ENCODE results near the gene STARD7. TPM values are rescaled to one million over a fixed set of nuclear protein-coding genes. Genes with fewer than 3 reads are reported as not detected.

Gene STARD7
- total and polyA plus RNA-seq, 10 of the 15 experiments (the other 5 are each of a cell fraction or from before 2014, with no cell fraction given), result 85.4 to 237 (median 153) TPM

DNA sequence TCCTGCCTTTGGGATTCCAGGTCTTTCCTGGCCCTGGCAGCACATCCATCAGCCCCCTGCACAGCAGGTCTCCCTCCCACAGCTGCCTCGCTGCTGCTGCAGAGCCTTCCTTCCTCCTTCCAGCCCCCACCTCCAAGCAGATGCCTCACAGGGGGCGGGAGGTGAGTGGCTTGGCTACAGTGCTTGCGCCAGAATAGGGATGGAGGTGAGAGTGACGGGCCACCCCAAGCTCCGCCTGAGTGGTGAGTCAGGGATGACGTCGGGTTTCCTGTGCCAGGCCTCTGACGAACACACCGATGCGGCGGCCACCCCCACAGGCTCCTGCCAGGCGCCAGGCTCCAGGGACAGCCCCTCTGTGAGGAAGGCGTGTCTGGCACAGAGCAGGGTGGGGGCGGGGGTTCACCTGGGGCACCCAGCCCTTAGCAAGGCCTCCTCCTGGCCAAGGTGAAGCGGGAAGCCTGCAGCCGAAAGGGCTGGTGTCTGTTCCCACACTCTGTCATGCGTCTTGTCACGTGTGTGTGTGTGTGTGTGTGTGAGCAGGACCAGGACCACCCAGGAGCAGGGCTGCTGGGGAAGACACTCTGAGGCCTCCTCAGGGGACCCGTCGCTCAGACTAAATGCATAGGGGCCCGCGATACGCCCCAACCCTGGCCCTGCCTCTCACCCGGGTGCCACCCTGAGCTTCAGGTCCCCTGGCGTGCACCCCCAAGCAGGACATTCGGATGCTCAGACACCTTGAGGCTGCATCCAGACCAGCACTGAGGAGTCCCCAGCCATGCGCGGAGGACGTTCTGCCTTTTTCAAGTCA is 60.0 kb downstream of the STARD7 start (continued):
- TF ChIP-seq, protein P1, sequence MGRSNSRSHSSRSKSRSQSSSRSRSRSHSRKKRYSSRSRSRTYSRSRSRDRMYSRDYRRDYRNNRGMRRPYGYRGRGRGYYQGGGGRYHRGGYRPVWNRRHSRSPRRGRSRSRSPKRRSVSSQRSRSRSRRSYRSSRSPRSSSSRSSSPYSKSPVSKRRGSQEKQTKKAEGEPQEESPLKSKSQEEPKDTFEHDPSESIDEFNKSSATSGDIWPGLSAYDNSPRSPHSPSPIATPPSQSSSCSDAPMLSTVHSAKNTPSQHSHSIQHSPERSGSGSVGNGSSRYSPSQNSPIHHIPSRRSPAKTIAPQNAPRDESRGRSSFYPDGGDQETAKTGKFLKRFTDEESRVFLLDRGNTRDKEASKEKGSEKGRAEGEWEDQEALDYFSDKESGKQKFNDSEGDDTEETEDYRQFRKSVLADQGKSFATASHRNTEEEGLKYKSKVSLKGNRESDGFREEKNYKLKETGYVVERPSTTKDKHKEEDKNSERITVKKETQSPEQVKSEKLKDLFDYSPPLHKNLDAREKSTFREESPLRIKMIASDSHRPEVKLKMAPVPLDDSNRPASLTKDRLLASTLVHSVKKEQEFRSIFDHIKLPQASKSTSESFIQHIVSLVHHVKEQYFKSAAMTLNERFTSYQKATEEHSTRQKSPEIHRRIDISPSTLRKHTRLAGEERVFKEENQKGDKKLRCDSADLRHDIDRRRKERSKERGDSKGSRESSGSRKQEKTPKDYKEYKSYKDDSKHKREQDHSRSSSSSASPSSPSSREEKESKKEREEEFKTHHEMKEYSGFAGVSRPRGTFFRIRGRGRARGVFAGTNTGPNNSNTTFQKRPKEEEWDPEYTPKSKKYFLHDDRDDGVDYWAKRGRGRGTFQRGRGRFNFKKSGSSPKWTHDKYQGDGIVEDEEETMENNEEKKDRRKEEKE (IDR thresholded peaks at IDR 0.05), result no peak
- TF ChIP-seq, protein P2, sequence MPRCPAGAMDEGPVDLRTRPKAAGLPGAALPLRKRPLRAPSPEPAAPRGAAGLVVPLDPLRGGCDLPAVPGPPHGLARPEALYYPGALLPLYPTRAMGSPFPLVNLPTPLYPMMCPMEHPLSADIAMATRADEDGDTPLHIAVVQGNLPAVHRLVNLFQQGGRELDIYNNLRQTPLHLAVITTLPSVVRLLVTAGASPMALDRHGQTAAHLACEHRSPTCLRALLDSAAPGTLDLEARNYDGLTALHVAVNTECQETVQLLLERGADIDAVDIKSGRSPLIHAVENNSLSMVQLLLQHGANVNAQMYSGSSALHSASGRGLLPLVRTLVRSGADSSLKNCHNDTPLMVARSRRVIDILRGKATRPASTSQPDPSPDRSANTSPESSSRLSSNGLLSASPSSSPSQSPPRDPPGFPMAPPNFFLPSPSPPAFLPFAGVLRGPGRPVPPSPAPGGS (IDR thresholded peaks at IDR 0.05; ENCODE audit: borderline replicate concordance, insufficient read depth, low read depth, low read length, poor library complexity, severe bottlenecking), result peak; percentile 66
- TF ChIP-seq TARDBP (IDR thresholded peaks at IDR 0.05; ENCODE audit: borderline replicate concordance), result no peak
- TF ChIP-seq, protein P3, sequence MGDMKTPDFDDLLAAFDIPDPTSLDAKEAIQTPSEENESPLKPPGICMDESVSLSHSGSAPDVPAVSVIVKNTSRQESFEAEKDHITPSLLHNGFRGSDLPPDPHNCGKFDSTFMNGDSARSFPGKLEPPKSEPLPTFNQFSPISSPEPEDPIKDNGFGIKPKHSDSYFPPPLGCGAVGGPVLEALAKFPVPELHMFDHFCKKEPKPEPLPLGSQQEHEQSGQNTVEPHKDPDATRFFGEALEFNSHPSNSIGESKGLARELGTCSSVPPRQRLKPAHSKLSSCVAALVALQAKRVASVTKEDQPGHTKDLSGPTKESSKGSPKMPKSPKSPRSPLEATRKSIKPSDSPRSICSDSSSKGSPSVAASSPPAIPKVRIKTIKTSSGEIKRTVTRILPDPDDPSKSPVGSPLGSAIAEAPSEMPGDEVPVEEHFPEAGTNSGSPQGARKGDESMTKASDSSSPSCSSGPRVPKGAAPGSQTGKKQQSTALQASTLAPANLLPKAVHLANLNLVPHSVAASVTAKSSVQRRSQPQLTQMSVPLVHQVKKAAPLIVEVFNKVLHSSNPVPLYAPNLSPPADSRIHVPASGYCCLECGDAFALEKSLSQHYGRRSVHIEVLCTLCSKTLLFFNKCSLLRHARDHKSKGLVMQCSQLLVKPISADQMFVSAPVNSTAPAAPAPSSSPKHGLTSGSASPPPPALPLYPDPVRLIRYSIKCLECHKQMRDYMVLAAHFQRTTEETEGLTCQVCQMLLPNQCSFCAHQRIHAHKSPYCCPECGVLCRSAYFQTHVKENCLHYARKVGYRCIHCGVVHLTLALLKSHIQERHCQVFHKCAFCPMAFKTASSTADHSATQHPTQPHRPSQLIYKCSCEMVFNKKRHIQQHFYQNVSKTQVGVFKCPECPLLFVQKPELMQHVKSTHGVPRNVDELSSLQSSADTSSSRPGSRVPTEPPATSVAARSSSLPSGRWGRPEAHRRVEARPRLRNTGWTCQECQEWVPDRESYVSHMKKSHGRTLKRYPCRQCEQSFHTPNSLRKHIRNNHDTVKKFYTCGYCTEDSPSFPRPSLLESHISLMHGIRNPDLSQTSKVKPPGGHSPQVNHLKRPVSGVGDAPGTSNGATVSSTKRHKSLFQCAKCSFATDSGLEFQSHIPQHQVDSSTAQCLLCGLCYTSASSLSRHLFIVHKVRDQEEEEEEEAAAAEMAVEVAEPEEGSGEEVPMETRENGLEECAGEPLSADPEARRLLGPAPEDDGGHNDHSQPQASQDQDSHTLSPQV (IDR thresholded peaks at IDR 0.05), result peak; percentile 75; the same call in 1 of the 2 replicates
- no peak for TF ChIP-seq KAT2A (conservative IDR thresholded peaks at IDR 0.05; ENCODE audit: control insufficient read depth, low read depth, low read length)
- TF ChIP-seq, protein P4, sequence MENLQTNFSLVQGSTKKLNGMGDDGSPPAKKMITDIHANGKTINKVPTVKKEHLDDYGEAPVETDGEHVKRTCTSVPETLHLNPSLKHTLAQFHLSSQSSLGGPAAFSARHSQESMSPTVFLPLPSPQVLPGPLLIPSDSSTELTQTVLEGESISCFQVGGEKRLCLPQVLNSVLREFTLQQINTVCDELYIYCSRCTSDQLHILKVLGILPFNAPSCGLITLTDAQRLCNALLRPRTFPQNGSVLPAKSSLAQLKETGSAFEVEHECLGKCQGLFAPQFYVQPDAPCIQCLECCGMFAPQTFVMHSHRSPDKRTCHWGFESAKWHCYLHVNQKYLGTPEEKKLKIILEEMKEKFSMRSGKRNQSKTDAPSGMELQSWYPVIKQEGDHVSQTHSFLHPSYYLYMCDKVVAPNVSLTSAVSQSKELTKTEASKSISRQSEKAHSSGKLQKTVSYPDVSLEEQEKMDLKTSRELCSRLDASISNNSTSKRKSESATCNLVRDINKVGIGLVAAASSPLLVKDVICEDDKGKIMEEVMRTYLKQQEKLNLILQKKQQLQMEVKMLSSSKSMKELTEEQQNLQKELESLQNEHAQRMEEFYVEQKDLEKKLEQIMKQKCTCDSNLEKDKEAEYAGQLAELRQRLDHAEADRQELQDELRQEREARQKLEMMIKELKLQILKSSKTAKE (IDR thresholded peaks at IDR 0.05; ENCODE audit: low read depth, poor library complexity, severe bottlenecking), result peak; percentile 19
- no peak; the same call in 1 of the 2 replicates for TF ChIP-seq TCF12 (IDR thresholded peaks at IDR 0.05; ENCODE audit: low read depth, low read length)
- no peak for TF ChIP-seq NR2C2 (IDR thresholded peaks at IDR 0.05; ENCODE audit: borderline replicate concordance, control insufficient read depth, insufficient read length, low read depth)
- no peak for TF ChIP-seq RCOR1 (conservative IDR thresholded peaks at IDR 0.05; ENCODE audit: low read depth, low read length)
- peak; percentile 48; the same call in 1 of the 2 replicates for TF ChIP-seq LARP7 (IDR thresholded peaks at IDR 0.05)
- no peak for TF ChIP-seq SPI1 (IDR thresholded peaks at IDR 0.05; ENCODE audit: borderline replicate concordance, insufficient read depth, low read depth, low read length)
- TF ChIP-seq, protein P5, sequence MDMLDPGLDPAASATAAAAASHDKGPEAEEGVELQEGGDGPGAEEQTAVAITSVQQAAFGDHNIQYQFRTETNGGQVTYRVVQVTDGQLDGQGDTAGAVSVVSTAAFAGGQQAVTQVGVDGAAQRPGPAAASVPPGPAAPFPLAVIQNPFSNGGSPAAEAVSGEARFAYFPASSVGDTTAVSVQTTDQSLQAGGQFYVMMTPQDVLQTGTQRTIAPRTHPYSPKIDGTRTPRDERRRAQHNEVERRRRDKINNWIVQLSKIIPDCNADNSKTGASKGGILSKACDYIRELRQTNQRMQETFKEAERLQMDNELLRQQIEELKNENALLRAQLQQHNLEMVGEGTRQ (IDR thresholded peaks at IDR 0.05; ENCODE audit: borderline replicate concordance, low read depth, low read length), result no peak
- no peak for TF ChIP-seq PAX8 (IDR thresholded peaks at IDR 0.05)
- TF ChIP-seq, protein P6, sequence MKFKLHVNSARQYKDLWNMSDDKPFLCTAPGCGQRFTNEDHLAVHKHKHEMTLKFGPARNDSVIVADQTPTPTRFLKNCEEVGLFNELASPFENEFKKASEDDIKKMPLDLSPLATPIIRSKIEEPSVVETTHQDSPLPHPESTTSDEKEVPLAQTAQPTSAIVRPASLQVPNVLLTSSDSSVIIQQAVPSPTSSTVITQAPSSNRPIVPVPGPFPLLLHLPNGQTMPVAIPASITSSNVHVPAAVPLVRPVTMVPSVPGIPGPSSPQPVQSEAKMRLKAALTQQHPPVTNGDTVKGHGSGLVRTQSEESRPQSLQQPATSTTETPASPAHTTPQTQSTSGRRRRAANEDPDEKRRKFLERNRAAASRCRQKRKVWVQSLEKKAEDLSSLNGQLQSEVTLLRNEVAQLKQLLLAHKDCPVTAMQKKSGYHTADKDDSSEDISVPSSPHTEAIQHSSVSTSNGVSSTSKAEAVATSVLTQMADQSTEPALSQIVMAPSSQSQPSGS (IDR thresholded peaks at IDR 0.05; ENCODE audit: low read length), result no peak
- peak; percentile 80; the same call in 1 of the 2 replicates for TF ChIP-seq GATAD2B (conservative IDR thresholded peaks at IDR 0.05; ENCODE audit: low read depth)

All from GM12878 (cell line).